Measurements from ENCODE around the gene PDLIM5.

DNA sequence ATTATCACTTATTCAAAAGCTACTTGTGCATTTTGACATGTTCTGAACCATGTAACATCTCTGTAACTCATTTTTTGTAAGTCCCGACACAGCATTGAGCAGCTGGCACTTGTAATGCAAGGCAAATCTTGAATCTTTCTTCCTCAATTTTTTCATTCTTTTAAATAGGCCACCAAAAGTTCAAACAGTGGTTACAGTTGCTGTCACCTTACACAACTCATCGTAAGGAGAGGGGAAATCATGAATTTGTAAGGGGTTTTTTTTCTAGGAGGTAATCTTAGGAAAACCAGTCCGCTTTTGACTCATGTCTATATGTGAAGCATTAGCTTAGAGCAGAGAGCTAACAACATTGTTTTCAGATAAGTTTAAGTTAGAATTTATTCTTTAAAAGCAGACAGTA, 124.5 kb downstream of the PDLIM5 start:
- TF ChIP-seq, protein P1, sequence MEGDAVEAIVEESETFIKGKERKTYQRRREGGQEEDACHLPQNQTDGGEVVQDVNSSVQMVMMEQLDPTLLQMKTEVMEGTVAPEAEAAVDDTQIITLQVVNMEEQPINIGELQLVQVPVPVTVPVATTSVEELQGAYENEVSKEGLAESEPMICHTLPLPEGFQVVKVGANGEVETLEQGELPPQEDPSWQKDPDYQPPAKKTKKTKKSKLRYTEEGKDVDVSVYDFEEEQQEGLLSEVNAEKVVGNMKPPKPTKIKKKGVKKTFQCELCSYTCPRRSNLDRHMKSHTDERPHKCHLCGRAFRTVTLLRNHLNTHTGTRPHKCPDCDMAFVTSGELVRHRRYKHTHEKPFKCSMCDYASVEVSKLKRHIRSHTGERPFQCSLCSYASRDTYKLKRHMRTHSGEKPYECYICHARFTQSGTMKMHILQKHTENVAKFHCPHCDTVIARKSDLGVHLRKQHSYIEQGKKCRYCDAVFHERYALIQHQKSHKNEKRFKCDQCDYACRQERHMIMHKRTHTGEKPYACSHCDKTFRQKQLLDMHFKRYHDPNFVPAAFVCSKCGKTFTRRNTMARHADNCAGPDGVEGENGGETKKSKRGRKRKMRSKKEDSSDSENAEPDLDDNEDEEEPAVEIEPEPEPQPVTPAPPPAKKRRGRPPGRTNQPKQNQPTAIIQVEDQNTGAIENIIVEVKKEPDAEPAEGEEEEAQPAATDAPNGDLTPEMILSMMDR (IDR thresholded peaks at IDR 0.05), result no peak
- no peak for TF ChIP-seq POLR2A (IDR thresholded peaks at IDR 0.05)
